Measurements from ENCODE around the gene PIGK.

- TF ChIP-seq, protein P1, sequence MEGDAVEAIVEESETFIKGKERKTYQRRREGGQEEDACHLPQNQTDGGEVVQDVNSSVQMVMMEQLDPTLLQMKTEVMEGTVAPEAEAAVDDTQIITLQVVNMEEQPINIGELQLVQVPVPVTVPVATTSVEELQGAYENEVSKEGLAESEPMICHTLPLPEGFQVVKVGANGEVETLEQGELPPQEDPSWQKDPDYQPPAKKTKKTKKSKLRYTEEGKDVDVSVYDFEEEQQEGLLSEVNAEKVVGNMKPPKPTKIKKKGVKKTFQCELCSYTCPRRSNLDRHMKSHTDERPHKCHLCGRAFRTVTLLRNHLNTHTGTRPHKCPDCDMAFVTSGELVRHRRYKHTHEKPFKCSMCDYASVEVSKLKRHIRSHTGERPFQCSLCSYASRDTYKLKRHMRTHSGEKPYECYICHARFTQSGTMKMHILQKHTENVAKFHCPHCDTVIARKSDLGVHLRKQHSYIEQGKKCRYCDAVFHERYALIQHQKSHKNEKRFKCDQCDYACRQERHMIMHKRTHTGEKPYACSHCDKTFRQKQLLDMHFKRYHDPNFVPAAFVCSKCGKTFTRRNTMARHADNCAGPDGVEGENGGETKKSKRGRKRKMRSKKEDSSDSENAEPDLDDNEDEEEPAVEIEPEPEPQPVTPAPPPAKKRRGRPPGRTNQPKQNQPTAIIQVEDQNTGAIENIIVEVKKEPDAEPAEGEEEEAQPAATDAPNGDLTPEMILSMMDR (conservative IDR thresholded peaks at IDR 0.05; ENCODE audit: low read depth, low read length): no peak
- TF ChIP-seq, protein P2, sequence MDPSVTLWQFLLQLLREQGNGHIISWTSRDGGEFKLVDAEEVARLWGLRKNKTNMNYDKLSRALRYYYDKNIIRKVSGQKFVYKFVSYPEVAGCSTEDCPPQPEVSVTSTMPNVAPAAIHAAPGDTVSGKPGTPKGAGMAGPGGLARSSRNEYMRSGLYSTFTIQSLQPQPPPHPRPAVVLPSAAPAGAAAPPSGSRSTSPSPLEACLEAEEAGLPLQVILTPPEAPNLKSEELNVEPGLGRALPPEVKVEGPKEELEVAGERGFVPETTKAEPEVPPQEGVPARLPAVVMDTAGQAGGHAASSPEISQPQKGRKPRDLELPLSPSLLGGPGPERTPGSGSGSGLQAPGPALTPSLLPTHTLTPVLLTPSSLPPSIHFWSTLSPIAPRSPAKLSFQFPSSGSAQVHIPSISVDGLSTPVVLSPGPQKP (IDR thresholded peaks at IDR 0.05; ENCODE audit: borderline replicate concordance, low read depth, low read length): no peak
Measured at GRCh38 chr1:77121503-77121902, 97.7 kb downstream of the PIGK start.

All from IMR-90 (cell line).